GM21576 (cell line): ENCODE results near the gene ERC1.

Experiments
- ATAC-seq: cut with Tn5 transposase; IDR thresholded peaks from one replicate; pipeline ENCODE4 v1.9.1; 2021; ENCODE audit warnings: mild to moderate bottlenecking, moderate library complexity; ENCODE audit not compliant: unreplicated experiment

Gene ERC1

GRCh38 chr12:1377117-1377516 lies 386.1 kb downstream of the ERC1 start:
- ATAC-seq = no peak

DNA sequence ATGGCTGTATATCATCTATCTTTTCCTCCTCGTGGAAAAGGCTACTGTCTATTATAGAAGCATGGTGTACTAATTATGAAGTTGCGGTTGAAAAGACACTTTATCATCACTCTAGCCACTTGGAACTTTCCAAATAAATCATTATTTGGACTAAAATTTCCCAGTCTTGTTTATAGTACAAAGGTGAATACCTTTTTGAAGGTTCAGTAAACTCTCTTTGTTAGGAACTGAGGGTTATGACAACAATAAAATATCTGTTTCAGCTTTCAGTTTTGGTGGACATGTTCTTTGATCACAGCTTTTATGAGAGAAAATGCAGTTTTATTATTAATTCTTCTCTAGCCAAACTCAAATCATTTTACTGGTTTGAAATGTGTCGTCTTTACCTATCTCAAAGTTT lies 386.7 kb downstream of the ERC1 start:
- ATAC-seq = no peak

DNA sequence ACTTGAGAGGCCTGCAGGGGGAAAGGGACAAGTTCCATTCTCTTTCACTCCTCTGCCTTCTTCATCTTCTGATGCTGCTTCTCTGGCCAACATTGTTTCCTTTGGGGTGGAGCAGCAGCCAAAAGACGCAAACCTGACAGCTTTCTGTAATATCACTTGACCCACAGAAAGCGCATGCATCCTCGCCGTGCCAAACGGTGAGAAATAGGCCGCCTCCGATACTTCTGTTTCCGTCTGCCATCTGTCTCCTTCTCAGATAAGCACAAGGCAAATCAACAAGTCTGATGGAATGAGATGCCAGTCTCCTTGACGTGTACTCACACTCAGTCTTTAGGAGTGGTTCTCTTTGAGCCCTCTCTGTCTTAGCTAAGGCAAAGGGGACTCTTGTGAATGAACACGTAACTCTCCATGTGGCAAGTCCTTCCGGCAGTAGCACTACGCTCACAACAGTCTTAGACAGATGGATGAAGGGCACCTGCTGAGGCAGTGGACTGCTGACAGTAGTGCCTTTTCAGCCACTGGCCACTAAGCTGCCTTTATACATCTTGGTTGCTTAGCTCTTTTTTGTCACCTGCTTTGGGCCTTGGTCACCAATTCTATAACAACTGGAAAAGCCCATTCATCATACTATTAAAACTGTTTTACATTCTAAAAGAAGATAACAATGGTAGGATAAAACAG lies 389.3 kb downstream of the ERC1 start:
- no peak for ATAC-seq

- no peak for ATAC-seq
Measured at GRCh38 chr12:1382151-1382550, 391.1 kb downstream of the ERC1 start.

GRCh38 chr12:1382826-1383225 lies 391.8 kb downstream of the ERC1 start:
- ATAC-seq = no peak

GRCh38 chr12:1383758-1384157 lies 392.7 kb downstream of the ERC1 start:
- no peak for ATAC-seq

DNA sequence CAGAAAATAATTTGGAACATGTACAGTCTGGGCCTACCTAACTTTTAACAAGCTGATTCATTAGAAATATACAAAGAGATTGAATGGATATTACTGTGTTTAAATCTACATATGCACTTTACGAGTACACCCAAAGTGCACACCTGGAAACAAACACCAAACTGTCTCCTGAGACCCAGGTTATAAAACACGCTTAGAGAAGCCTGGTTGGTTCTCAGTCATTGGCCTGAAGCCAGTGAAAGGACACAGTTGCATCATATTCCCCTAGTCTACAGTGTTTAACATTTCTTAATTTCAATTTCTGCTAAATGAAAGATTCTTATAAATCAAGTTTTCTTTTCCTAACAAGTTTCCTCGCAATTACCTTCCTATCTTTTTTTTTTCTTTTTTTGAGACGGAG lies 393.9 kb downstream of the ERC1 start:
- no peak for ATAC-seq

DNA sequence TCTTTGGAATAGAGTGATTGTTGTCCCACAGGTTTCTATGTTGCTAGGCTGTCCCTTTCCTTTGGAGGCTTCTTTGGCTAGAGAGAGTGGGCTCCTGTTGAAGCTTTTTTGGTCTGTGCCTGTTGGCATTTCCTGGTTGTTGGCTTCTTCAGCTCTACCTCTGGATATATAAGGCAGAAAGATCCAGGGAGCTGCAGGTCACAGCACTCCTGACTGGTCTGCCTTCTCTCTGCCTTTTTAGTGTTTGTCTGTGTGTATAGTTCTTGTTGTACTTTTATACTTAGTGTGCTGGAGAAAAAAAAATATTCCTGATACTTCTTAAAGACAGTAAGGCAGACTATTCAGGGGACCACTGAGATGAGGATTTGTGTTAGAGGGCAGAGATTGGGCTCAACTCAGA lies 400.7 kb downstream of the ERC1 start:
- ATAC-seq = no peak

DNA sequence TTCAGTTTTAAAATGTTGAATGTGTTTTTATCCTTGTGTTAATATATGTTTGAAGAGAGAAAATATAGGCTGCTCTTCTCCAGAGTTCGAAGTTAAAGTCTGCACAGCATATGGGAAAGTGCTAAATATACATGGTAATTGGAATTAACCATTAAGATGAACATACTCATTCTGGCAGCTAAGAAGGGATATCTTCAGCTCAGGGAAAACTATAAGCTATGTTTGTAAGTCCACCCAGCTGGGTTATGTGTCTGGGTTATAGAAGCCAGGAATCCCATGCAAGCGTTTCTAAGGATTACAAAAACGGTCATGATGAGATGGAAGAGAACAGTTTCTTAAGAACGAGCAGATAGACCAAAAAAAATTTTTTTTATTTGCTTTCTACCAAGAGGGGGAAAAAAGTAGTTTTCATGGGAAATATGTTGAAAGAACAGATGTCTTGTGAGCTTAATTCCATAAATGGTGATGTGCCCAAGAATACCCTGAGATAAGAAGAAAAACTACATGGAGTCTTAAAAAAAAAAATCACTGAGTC lies 404.5 kb downstream of the ERC1 start:
- no peak for ATAC-seq

DNA sequence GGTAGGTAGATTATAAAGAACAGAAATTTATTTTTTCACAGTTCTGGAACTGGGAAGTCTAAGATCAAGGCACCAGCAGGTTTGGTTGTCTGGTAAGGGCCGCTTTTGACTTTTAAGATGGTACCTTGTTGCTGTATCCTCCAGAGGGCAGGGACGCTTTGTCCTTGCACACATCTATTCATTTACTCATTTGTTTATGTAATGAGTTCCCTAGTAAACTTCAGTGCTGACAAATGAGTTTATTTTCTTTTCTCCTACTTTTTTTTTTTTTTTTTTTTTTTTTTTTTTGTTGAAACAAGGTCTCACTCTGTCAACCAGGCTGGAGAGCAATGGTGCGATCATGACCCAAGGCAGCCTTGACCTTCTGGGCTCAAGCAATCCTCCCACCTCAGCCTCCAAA lies 407.6 kb downstream of the ERC1 start:
- ATAC-seq = no peak

- no peak for ATAC-seq
Measured at GRCh38 chr12:1401891-1402290, 410.9 kb downstream of the ERC1 start.

DNA sequence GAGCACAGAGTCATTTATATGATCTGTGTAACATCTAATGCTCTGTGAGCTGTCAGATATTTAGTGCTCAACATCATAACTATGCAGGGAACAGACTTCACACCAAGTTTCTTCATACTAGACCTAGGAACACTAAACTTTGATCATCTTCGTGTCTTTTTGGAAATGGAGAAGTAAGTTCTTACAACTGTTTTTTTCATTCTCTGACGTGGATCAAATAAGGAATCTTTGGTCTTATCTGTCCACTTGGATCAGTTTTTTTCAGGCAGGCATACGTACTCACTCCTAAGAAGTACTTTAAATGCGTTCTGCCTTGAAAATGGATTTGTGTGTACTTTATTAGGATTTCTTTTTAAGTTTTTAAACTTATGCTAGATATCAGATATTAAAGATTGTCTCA lies 412.4 kb downstream of the ERC1 start:
- ATAC-seq = no peak

DNA sequence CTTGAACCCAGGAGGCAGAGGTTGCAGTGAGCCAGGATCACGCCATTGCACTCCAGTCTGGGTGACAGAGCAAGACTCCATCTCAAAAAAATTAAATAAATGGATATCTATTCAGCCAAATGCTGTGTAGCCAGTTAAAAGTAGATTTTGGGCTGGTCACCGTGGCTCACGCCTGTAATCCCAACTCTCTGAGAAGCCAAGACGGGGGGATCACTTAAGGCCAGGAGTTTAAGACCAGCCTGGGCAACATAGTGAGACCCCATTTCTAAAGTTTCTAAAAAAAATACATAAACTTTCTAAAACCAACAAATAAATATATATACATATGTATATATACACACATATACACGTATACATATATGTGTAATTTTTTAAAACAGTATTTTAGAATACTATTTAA lies 414.6 kb downstream of the ERC1 start:
- no peak for ATAC-seq

DNA sequence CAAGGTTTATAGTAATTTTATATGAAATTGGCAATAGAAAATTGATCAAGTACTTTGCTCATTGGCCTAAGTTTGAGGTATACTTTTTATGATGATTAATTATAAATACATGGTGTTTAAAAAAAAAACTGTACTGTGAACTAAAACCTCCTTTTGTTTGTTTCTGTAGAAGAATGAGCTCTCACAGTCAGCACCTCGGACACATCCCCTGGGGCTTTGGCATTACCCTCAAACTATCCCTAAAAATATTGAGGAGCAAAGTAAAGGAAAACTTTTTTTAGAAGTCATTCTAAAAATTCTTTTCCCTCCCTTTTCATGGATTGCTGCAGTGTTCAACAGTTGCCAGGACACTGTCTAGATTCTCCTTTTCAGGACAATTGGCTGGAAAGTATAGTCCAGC lies 419.8 kb downstream of the ERC1 start:
- no peak for ATAC-seq

- no peak for ATAC-seq
Measured at GRCh38 chr12:1413930-1414329, 422.9 kb downstream of the ERC1 start.

GRCh38 chr12:1418144-1418543 lies 427.1 kb downstream of the ERC1 start:
- no peak for ATAC-seq

DNA sequence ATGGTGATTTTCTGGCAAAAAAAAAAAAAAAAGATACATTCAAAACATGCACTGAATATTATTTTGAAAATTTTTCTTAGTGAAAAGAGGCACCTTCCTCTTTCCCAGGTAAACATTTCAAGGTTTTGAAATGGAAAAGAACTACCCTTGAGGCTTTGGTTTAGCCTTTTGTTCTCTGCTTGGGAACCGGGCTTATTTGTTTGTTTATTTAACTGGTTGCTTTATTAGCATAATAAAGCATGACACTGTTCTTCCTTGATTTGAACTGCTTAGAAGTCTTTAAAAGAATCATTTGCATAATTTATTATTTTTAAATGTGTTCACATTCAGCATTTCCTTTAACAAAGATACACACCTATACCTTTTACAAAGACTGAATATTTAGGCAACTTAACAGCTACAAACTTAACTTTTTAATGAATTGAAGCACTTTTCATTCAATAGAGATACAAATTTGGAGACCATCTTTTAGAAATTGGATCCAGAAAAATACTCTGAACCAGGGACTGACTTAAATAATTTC lies 428.9 kb downstream of the ERC1 start:
- ATAC-seq = no peak

GRCh38 chr12:1421091-1421846 lies 430.2 kb downstream of the ERC1 start:
- no peak for ATAC-seq

DNA sequence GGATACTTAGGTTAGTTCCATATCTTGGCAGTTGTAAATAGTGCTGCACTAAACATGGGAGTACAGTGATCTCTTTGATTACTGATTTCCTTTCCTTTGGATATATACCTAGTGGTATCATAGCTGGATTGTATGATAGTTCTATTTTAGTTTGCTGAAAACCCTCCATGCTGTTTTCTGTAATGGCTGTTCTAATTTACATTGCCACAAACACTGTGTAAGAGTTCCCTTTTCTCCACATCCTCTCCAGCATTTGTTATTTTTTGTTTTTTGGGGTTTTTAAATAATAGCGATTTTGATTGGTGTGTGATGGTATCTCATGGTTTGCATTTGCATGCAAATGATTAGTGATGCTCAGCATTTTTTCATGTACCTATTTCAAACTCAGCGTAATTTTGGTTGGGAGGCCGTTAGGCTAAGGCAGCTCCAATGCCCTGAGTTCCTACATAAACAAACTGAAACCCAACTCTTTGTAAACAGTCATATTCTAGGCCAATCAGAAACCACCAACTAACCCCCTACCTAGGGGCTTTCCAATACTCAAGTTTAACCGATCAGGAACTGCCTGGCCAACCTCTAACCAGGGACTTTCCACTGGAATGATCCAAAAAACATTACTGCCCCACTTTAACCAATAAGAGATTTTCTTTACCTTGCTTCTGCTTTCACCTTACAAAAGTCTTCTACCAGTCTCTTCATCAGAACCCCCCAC lies 431.7 kb downstream of the ERC1 start:
- no peak for ATAC-seq

DNA sequence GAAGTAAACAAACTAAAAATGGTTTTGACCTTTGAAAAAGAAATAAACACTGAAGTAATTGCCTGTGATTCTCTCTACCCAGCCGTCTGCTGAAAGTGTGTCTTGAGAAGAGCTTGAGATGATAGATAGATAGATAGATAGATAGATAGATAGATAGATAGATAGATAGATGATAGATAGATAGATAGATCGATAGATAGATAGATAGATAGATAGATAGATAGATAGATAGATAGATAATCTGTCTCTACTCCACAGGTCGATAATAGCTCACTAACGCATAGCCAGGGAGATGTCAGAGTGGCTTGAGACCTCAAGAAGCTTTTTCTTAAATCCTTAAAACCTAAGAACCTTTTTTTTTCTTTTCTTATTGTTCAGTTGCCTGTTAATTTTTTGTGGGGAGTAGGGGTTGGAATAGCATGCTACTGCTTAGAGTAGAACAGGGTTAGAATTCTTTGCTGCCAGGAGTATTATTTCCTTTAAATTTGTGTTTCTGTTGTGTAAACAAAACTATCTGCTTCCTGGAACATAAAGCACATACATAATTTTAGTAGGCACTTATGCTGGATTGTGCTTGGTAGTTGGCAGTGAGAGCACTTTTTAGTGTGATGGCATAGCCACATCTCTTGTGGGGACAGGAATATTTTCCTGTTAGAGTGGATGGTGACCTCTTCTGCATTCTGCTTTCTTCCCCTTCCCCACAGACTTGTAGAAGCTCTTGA lies 433.8 kb downstream of the ERC1 start:
- no peak for ATAC-seq

GRCh38 chr12:1425396-1425729 lies 434.3 kb downstream of the ERC1 start:
- ATAC-seq = no peak
